Panc1 (cell line): ENCODE results near the gene THG1L.
"Not testable (repeated sequence)": the region's sequence is repeated elsewhere in the genome, so short reads cannot be mapped to it uniquely, and the experiment has no call there.

Source experiments
- POLR2AphosphoS5 ChIP-seq: IDR thresholded peaks from 2 replicates; pipeline ENCODE4 v1.6.1; 2012; ENCODE audit warnings: mild to moderate bottlenecking, low read depth, low read length, moderate library complexity
- SIN3A ChIP-seq: IDR thresholded peaks from 2 replicates; pipeline ENCODE4 v1.6.1; 2012; ENCODE audit warnings: low read depth, mild to moderate bottlenecking, low read length, moderate library complexity, borderline replicate concordance; ENCODE audit not compliant: insufficient read depth
- TF ChIP-seq, protein P1 (sequence below): fragments of 450-650 bp; IDR thresholded peaks from 2 replicates; pipeline ENCODE4 v1.5.1; 2017; ENCODE audit warnings: mild to moderate bottlenecking

DNA sequence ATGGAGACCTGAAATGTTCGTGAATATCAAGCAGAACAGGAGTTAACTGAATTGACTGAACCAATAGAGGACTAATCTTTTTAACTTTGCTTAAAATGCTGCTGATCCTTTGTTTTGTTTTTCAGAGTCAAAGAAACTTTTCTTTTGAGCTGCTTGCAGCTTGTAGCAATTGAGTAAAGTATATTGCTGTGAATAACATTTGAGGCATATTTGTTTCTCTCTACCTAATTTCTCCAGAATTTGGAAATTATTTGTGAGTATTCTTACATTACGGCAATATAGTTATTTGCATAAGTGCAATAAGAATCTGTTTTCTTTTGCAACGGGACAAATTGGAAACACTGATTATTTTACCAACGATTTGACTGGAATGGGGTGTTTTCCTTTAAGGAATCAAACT lies 32.5 kb upstream of the THG1L start:
- TF ChIP-seq, protein P1, sequence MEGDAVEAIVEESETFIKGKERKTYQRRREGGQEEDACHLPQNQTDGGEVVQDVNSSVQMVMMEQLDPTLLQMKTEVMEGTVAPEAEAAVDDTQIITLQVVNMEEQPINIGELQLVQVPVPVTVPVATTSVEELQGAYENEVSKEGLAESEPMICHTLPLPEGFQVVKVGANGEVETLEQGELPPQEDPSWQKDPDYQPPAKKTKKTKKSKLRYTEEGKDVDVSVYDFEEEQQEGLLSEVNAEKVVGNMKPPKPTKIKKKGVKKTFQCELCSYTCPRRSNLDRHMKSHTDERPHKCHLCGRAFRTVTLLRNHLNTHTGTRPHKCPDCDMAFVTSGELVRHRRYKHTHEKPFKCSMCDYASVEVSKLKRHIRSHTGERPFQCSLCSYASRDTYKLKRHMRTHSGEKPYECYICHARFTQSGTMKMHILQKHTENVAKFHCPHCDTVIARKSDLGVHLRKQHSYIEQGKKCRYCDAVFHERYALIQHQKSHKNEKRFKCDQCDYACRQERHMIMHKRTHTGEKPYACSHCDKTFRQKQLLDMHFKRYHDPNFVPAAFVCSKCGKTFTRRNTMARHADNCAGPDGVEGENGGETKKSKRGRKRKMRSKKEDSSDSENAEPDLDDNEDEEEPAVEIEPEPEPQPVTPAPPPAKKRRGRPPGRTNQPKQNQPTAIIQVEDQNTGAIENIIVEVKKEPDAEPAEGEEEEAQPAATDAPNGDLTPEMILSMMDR, result not testable (repeated sequence)
- not testable (repeated sequence) for TF ChIP-seq SIN3A, POLR2AphosphoS5
